GM19468 (cell line): ENCODE measurements around the gene SERPINE3.

Source experiments
- ATAC-seq: cut with Tn5 transposase; IDR thresholded peaks from one replicate; pipeline ENCODE4 v1.9.1; 2021; ENCODE audit warnings: mild to moderate bottlenecking, moderate library complexity, moderate number of reproducible peaks; ENCODE audit not compliant: unreplicated experiment; ENCODE audit errors: extremely low read depth

SERPINE3 gene

DNA sequence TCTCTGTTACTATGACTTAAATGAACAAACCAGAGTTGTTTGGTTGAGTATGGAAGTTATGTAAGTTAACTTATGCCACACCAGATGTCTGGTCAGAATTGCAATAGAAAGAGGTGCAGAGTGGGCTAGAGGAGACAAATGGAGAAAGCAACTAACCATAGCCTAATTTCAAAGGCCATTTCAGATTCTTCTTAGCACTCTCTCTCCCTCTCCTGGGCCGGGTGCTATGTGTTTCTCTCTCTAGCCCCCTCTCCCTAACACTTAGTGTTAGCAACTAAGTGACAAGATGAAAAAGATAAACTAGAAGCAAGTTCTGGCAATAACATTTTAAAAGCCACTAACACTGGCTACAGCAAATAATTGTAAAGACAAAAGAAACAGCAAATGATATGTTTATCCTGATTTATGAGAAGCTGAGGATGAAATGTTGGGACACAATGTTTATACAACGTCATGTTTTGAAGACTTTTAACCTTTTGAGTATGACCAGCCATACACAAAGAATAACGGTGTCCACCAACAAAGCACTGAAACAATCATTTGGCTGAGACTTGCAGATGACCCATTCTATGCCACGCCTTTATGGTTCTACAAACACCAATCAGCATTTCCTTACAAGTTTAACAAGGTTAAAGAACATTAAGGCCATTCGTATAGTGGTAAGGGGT, 18.6 kb downstream of the SERPINE3 start:
- ATAC-seq, result no peak

DNA sequence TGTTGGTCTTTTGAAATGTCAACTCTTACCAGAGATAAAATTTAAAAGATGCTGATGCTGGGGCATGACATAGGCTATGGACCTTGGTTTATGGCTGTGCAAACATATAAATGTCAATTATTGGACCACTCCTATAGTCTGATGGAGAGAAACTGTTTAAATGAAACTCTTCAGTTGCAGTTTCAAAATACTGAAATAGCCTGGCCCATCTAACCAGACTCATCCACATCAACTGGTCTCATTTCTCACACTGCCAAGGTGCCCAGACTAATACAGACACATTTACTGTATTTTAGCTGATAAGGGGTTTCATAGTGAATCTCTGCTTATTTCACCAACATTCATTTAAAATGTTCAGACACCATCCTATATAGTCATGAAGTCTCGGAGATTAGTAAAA, 19.9 kb downstream of the SERPINE3 start:
- no peak for ATAC-seq

DNA sequence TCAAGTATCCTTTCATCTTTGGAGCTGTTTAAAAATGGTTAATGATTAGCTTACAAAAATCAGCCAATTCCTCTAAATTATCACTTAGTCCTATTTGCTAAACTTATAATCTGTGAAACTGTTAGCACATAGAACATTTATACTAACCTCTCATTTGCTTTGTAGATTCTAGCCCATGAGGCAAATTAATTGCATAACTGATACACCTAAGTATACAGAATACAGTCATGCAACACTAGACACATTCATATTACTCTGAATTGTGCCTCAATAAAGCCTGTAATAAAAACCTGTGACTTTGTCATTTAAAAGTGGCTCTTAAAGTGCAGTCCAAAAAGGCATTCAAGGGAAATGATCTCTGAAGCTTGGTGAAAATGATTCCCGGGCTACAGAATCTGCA, 21.0 kb downstream of the SERPINE3 start:
- no peak for ATAC-seq

DNA sequence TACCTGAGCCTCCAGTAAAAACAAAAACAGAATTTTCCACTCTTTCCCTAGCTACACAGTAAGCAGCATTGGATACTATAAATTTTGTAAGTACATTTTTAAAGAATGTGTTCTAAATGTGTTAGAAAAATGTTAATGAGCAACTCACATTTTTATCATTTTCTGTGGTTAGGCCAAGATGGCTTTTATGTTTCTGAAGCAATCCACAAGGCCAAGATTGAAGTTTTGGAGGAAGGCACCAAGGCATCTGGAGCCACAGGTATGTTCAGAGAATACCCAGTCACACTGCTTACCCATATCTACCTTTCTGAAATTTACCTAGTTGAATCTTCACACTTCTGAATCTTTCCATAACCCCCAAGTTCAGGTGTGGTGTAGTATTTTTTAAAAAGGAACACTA, 21.6 kb downstream of the SERPINE3 start:
- ATAC-seq, result no peak

DNA sequence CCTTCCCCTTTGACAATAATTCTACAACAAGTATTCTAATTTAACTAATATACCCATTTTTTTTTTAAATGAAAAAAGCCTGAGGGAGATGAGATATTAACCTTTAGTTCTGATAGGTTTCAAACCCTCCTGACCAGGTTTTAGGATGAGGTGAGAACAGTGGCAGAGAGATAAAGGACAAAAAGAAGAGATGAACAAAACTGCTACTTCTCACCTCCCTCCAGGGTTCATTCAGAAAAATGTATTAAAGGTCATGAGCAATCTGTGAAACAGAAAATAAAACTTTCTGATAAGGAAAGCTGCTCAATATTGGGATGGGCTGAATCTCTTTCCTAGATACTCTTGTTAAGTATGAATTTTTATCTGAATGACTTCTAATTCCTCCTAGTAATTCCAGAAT, 24.1 kb downstream of the SERPINE3 start:
- no peak for ATAC-seq

DNA sequence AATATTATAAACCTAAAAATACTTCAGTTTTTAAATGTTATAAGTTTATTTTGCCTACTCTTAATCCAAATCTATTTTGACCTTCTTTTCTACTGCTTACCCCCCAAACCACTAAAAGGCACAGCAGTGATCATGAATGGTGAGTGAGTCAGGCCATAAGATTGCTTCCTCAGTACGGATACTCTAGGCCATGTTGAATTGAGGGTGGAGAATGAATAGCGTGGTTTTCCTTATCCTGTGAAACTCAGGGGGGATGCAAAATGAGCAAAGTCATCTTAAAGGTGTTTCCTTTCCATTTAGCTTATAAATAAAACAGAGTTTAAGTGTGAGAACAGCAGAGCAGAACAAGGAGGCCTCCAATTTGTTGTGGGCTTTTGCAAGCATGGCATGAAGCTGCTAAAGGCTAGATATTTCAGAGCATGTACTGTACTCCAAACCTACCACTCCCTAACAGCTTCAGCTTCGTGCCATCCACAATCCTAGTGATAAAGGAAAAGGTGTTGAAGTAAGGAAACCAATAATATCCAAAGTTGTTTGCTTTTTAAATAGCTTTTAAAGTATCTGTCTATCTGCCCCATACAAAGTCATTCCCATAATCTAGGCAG, 25.0 kb downstream of the SERPINE3 start:
- ATAC-seq, result no peak

DNA sequence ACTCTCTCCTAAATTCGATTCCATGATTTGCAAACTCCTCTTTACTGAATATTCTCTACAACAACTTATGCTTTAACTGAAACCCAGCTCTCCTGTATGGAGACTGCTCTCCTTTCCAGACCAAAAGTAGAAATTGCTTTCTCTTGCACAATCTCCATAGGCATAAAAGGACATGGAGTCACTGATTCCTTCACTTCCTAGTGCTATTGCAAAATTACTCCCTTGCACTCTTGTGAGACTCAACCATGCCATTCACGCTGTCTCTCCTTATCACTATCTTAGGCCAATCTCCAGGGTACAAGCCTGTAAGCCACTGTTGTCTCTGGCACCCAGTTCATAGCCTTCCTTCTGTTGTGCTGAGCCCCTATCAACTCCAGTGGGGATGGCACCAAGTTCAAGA, 30.6 kb downstream of the SERPINE3 start:
- ATAC-seq, result no peak

DNA sequence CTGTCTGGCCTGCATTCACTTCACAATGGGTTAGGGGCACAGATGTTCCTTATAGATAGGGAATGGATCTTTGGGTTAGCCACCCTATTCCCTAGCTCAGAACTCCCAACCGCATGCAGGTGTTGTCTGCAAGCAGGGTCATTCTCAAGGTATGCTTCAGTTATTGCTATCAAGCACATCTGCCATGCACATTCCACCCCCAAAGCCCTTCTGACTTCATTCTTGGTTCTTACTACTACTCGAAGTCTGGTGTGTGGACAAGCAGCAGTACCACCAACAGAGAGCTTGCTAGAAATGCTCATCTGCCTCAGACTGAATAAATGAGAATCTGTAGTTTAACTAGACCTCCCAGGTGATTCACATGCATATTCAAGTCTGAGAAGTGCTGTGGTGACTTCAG, 31.3 kb downstream of the SERPINE3 start:
- no peak for ATAC-seq

DNA sequence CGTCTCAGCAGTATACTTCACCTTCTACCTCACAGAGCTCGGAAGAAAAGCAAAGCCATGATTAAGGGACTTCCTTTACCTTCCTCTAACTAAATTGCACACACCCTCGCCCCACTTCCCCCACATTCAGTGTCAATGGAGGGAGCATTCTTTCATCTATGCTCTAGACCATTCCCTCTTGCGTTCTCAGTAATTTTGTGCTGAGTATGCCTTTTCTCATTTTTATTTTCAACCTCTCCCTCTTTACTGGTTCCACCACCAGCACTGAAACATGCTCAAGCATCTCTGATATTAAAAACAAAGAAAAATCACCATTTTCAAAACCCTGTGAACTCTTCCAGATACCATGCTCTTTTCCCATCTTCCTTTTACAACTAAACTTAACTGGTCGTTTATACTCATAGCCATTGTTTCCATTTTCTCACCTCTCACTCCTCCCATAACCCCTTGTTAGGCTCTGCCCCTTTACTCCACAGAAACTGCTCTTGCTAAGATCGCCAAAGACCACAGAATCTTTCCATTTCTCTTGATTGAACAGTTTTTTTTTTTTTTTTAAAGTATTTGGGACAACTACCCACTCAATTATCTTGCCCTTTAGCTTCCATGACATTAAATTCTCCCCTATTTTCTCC, 32.4 kb downstream of the SERPINE3 start:
- no peak for ATAC-seq

DNA sequence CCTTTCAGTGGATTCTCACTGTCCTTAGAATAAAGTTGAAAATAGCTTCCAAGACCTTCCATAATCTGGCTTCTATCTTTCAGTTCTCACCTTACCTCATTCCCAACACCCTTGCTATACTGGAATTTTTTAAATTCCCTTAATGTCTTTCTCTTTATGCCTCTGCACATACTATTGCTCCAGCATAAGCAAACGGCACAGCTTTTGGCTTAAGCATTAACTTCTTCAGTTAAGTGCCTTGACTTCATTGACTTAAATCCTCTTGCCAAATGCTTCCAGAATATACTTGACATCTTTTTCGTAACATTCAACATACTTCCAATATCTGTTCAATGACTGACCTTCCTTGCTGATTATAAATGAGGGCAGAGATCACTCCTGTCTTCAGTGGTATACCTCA, 34.0 kb downstream of the SERPINE3 start:
- no peak for ATAC-seq

DNA sequence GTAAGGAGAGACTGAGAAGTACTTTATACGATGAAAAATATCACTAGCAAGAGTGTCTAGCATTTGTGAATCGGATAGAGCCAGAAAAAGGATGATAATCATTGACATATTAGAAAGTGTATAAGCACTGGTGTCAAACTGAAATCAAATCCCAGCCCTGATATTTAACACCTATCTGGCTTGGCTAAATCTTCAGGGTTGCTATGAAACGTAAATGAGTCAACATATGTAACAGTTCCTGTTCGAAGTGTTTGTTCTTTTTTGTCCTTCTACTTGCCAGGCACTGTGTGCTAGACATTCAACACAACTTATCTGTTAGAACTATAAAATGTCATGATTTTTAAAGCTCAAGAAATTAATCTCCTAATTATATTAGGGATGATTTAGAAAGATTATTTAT, 40.8 kb downstream of the SERPINE3 start:
- ATAC-seq, result no peak

DNA sequence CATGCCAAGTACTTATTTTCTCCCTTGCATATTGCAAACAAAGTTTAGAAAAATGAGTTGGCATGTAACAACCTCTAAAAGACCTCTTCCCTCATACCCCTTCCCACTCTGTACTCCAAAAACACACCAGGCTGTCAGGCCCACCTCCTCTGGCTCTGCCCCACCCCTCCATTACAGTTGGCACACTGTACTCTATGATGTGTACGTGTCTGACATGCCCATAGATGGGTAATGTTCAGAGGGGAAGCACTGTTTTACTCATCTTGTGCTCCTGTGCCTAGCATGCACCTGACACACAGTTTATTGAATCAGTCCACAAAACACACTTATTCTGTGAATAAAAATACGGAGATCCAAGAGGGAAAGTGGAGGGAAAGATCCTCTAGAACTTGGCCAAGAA, 45.6 kb downstream of the SERPINE3 start:
- no peak for ATAC-seq

DNA sequence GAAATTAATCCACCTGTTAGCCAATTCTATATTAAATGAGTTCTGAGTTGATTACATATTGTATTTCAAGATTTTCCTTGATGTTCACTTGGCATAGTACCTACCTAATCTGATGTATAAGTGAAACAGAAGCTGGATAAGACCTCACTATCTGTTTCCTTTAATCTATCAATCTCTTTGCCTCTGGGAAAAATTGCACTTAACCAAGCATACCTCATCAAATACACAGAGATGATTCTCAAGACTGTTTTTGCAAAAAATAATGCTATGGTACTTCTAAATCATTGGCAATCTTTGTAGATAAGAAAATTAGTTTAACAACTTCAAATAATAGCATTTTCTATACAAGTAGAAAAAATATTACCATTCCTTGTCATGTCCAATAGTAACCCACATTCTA, 55.2 kb downstream of the SERPINE3 start:
- ATAC-seq, result no peak

DNA sequence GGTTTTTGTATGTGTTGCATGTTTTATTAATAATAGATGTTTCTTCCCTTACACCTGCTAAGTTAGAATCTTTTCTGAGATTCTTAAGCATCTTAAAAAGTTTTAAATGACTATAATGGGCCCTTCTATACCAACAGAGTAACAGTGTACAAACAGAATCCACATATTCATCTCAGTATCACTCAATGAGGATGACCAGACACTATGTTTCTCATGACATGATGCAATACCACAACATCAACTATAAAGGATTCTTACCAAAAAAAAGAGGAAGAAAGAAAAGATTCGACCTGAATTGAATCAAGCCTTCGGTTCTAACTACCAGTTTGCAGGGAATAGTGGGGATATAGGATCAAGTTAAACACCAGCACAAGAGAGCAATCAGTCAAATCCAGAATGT, 56.9 kb downstream of the SERPINE3 start:
- ATAC-seq, result peak; percentile 35

DNA sequence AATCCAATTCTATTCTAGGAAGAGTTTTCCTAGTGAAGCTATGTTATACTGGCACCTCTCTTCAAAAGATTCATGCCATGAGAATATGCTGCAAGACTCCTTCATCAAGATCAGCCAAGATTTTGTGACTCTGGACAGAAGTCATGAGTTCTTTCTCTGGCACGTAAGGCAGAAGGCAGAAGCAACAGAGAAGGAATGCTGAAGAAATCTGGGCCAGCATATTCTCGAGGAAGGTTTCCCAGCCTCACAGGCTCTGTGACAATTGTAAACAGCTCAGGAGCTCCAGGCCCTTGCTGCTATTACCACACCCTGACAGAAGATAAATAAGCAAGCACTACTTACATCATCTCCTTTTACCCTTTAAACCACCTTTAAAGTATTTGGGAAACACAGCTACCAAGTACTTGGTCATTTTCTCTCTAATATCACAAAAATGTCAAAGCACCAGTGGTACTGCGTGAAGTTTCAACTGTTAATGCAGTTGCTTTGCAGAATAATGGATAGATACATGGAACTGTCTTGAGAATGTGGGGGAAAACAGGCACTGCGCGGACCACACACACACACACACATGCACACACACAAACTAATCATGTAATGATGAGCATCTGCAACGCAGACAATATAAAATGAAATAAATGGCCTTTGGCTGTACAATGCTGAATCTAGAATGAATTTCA, 57.9 kb downstream of the SERPINE3 start:
- no peak for ATAC-seq

DNA sequence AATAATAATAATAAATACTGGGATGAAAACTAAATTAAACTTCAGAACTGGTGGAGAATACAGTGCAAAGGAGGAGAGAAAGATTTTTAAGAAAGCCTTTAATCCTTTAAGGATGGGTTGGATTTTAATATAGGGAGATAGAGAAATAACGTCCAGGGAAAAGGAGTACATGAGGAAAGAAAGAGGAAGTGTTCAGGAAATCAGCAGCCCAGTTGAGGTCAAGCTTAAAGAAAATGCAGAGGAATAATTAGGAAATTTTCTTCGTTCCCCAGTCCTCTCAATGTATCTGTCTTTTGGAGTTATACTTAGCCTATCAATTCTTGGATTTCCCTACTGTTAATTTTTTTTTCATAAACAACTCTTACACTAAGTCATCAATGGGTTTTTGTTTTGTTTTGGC, 65.7 kb downstream of the SERPINE3 start:
- no peak for ATAC-seq

DNA sequence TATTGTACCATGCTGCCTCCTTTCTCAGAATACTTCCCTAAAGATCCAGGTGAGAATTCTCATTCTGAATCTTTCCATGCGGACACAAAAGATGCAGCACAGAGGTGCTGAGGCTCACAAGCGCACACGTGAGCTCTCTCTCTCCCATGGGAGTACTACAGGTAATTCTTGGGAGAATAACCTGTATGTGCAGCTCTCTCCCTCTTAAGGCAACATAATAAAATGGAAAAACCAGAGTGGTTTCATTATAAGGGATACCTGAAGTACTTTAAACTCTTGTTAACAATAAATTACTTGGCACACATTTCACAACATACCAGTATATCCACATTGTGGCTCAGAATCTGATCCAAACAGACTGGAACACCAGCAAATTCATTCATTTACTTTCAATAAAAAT, 72.9 kb downstream of the SERPINE3 start:
- no peak for ATAC-seq
